SIG-M5 (cell line): ENCODE measurements around the gene MALRD1.

Experiments
- DNase-seq: peaks from one replicate; lab custom pipeline; 2025; lab: John Stamatoyannopoulos, UW

Gene MALRD1

GRCh38 chr10:19048489-19048888, at the start of gene MALRD1:
MALRD1 (plus strand) TSS chr10:19048801; CDS start chr10:19048939, 138 bp downstream.
- DNase-seq = no peak

- DNase-seq = no peak
Observed at GRCh38 chr10:19003341-19003740, 45.3 kb upstream of the MALRD1 start.

GRCh38 chr10:19012111-19012510, 36.5 kb upstream of the MALRD1 start:
- DNase-seq = no peak

- DNase-seq = no peak
Observed at GRCh38 chr10:19014034-19014433, 34.6 kb upstream of the MALRD1 start.

- no peak for DNase-seq
Observed at GRCh38 chr10:19014498-19014897, 34.1 kb upstream of the MALRD1 start.

- no peak for DNase-seq
Observed at GRCh38 chr10:19017116-19017890, 31.3 kb upstream of the MALRD1 start.

- no peak for DNase-seq
Observed at GRCh38 chr10:19021162-19021561, 27.4 kb upstream of the MALRD1 start.

- no peak for DNase-seq
Observed at GRCh38 chr10:19024611-19025010, 24.0 kb upstream of the MALRD1 start.

GRCh38 chr10:19031763-19032162, 16.8 kb upstream of the MALRD1 start:
- no peak for DNase-seq

GRCh38 chr10:19033741-19034140, 14.9 kb upstream of the MALRD1 start:
- no peak for DNase-seq

GRCh38 chr10:19041171-19041570, 7.4 kb upstream of the MALRD1 start:
- no peak for DNase-seq

- no peak for DNase-seq
Observed at GRCh38 chr10:19043431-19043830, 5.2 kb upstream of the MALRD1 start.

- no peak for DNase-seq
Observed at GRCh38 chr10:19046679-19047078, 1.9 kb upstream of the MALRD1 start.

- DNase-seq = no peak
Observed at GRCh38 chr10:19048891-19049290, 290 bp downstream of the MALRD1 start.

GRCh38 chr10:19049567-19049966, 966 bp downstream of the MALRD1 start:
- DNase-seq = no peak

GRCh38 chr10:19054289-19054835, 5.8 kb downstream of the MALRD1 start:
- DNase-seq = no peak

GRCh38 chr10:19058046-19058445, 9.4 kb downstream of the MALRD1 start:
- no peak for DNase-seq

- no peak for DNase-seq
Observed at GRCh38 chr10:19063986-19064385, 15.4 kb downstream of the MALRD1 start.

- no peak for DNase-seq
Observed at GRCh38 chr10:19071946-19072345, 23.3 kb downstream of the MALRD1 start.

GRCh38 chr10:19077276-19077675, 28.7 kb downstream of the MALRD1 start:
- DNase-seq = no peak

- DNase-seq = no peak
Observed at GRCh38 chr10:19096501-19097073, 48.0 kb downstream of the MALRD1 start.

GRCh38 chr10:19097151-19097550, 48.5 kb downstream of the MALRD1 start:
- DNase-seq = no peak

- DNase-seq = no peak
Observed at GRCh38 chr10:19098803-19099202, 50.2 kb downstream of the MALRD1 start.

- DNase-seq = no peak
Observed at GRCh38 chr10:19107406-19107805, 58.8 kb downstream of the MALRD1 start.
